Lung (tissue), 12 donors: Measurements from ENCODE around the gene SELENOM. TPM values are rescaled to one million over a fixed set of nuclear protein-coding genes. Genes with fewer than 3 reads are reported as not detected.

Experiments
- ATAC-seq: fragments of 200-7000 bp; cut with Tn5 transposase; one replicate; pipeline ENCODE4 v1.9.1; 2020; ENCODE audit warnings: moderate number of reproducible peaks; ENCODE audit not compliant: insufficient read depth, low FRiP score
- DNase-seq, 3 donors: peaks; one replicate each; pipeline ENCODE4 v3.0.0-alpha.2; 2013 to 2017
- H3K27ac ChIP-seq, 2 donors: one replicate each; pipeline ENCODE4 v1.5.1; 2013; ENCODE audit warnings: mild to moderate bottlenecking in 2 of 2, moderate library complexity in 2 of 2, control low read depth in 1 of 2, inconsistent platforms in 1 of 2, low read depth in 1 of 2, low read length in 1 of 2
- H3K27me3 ChIP-seq, 3 donors: one replicate each; pipeline ENCODE4 v1.5.1; 2013; ENCODE audit warnings: low read length in 2 of 3; ENCODE audit not compliant: control insufficient read depth in 3 of 3, insufficient read depth in 3 of 3
- H3K36me3 ChIP-seq, 4 donors: one replicate each; pipeline ENCODE4 v1.5.1; 2013; ENCODE audit warnings: low read length in 4 of 4, mild to moderate bottlenecking in 1 of 4, moderate library complexity in 1 of 4; ENCODE audit not compliant: control insufficient read depth in 4 of 4, insufficient read depth in 4 of 4
- H3K4me1 ChIP-seq, 5 donors: one replicate each; pipeline ENCODE4 v1.5.1; 2013; ENCODE audit warnings: low read length in 5 of 5, mild to moderate bottlenecking in 2 of 5, moderate library complexity in 1 of 5; ENCODE audit not compliant: control insufficient read depth in 5 of 5, insufficient read depth in 5 of 5
- H3K4me3 ChIP-seq: one replicate; pipeline ENCODE4 v1.5.1; 2013; ENCODE audit warnings: mild to moderate bottlenecking, control low read depth, moderate library complexity
- H3K9ac ChIP-seq, 2 donors: one replicate each; pipeline ENCODE4 v1.5.1; 2013; ENCODE audit warnings: low read length in 2 of 2, control low read depth in 1 of 2; ENCODE audit not compliant: insufficient read depth in 1 of 2
- H3K9me3 ChIP-seq, 4 donors: one replicate each; pipeline ENCODE4 v1.5.1; 2013; ENCODE audit warnings: low read length in 3 of 4, mild to moderate bottlenecking in 1 of 4, moderate library complexity in 1 of 4; ENCODE audit not compliant: control insufficient read depth in 4 of 4, insufficient read depth in 3 of 4
- WGBS, 2 donors: extraction: QIAGEN DNeasy Blood & Tissue Kit; methylation state at CpG; one replicate each; pipeline ENCODE4 v1.1.7; 2013; 5-methylcytosine and 5-hydroxymethylcytosine counted together
- polyA plus RNA-seq, 2 donors: library from polyadenylated mRNA; stranded (reverse); fragments of 200-250 nt; gene quantifications; one replicate each; pipeline ENCODE4 v1.2.1, GENCODE V29; 2013
- total RNA-seq, 2 donors: library from RNA; depleted of rRNA in 1 of 2; stranded (reverse); fragments of >200 nt in 1 of 2; gene quantifications; one replicate each; pipeline ENCODE4 v1.2.1, GENCODE V29; 2014 to 2021
- TF ChIP-seq, protein P1 (sequence below): IDR thresholded peaks from 2 replicates; pipeline ENCODE4 v1.5.1; 2012; ENCODE audit warnings: mild to moderate bottlenecking; ENCODE audit errors: control extremely low read depth, extremely low read depth
- donor health status: control.
- donor health status: control.
- donor health status: Bipolar disorder and iron deficiency.
- donor health status: healthy.
- donor health status: DM: yes; HTN: yes; CAD: no.

Gene SELENOM
- total and polyA plus RNA-seq, 4 donors = 26.6 to 159 (median 147) TPM

DNA sequence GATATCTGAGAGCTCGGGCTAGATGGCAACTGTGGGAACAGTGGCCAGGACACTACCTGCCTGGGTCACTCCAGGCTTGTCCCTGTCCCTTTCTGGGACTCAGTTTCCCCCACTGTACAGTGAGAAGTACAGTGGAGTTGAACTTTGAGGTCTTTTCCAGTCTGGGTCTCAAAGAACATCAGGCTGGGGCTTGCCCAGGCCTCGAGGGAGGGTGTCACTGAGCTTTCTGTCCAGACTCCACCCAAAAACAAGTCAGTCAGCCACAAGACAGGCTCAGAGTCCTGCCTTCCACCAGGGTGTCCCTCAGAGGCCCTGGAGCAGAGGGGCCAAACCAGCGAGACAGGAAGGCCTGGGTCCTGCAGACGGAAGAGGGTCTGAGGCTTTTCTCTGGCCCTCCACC is 34.9 kb upstream of the SELENOM start:
- Histone ChIP-seq H3K9me3 (no peaks in the 10 kb centered on the region), H3K4me1 (no peaks in the 10 kb centered on the region), H3K27me3 (peaks cover 0 to 3% (median 0%) of the 10 kb centered on the region in 3 donors), H3K4me3 (no peak overlapping the region), H3K36me3 (no peaks in the 10 kb centered on the region), H3K27ac (no peak overlapping the region), H3K9ac (no peak overlapping the region)
- WGBS, 2 donors = 84 to 88% methylated on average over 4 of the region's 4 CpGs
- no peak for ATAC-seq
- DNase-seq = no peak
- TF ChIP-seq, protein P1, sequence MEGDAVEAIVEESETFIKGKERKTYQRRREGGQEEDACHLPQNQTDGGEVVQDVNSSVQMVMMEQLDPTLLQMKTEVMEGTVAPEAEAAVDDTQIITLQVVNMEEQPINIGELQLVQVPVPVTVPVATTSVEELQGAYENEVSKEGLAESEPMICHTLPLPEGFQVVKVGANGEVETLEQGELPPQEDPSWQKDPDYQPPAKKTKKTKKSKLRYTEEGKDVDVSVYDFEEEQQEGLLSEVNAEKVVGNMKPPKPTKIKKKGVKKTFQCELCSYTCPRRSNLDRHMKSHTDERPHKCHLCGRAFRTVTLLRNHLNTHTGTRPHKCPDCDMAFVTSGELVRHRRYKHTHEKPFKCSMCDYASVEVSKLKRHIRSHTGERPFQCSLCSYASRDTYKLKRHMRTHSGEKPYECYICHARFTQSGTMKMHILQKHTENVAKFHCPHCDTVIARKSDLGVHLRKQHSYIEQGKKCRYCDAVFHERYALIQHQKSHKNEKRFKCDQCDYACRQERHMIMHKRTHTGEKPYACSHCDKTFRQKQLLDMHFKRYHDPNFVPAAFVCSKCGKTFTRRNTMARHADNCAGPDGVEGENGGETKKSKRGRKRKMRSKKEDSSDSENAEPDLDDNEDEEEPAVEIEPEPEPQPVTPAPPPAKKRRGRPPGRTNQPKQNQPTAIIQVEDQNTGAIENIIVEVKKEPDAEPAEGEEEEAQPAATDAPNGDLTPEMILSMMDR = no peak

DNA sequence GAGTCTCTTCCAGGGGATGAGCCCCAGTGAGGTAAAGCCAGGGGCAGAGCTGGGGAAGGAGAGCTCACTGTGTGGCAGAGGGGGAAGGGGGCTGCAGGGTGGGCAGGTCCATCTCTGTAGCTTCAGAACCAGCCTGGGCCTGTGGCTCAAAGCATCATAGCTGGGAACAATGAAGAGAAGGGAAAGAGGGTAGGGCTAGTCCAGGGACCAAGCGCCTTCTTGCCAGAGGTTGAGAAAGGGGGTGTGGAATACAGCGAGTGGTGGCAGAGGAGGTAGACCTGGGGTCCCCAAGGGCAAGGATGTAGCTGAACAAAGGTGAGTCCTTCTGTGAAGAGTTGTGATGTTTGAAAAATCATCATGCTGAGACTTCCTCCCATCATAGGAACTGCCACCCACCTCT is 34.2 kb upstream of the SELENOM start:
- Histone ChIP-seq H3K36me3 (no peaks in the 10 kb centered on the region), H3K27me3 (peaks cover 0 to 3% (median 0%) of the 10 kb centered on the region in 3 donors), H3K9me3 (no peaks in the 10 kb centered on the region), H3K4me3 (no peak overlapping the region), H3K4me1 (no peaks in the 10 kb centered on the region), H3K9ac (no peak overlapping the region), H3K27ac (peak overlapping the region in 1 of 2 donors; percentile 8)
- DNase-seq (no peak), ATAC-seq (no peak)
- TF ChIP-seq, protein P1 = no peak
- 98 to 100% methylated on average over 2 of the region's 2 CpGs for WGBS, 2 donors

DNA sequence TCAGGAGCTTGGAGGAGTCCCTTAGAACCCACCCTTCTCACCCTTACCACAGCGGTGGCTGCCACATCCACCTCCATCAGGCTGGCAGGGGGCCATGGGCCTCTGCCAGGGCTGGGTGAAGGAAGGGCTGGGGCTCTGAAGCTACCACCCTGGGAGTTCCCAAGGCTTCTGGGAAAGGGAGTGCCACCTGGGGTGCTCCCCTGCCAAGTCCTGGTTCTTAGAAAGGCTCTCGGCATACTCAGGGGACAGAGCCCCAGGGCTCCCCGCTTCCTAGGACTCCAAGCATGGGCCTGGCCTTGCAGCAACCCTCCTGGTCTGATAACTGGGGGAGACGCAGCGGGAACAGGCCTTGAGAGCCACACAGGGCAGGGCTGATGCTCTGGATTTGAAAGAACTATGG is 33.4 kb upstream of the SELENOM start:
- 61 to 91% methylated on average over 5 of the region's 5 CpGs for WGBS, 2 donors

More for the DNA sequence above, 33.4 kb upstream of the SELENOM start:
- no peak overlapping the region for H3K9ac ChIP-seq
- no peaks in the 10 kb centered on the region for H3K36me3 ChIP-seq
- ATAC-seq = peak; percentile 14
- no peak for DNase-seq
- H3K4me3 ChIP-seq = no peak overlapping the region
- TF ChIP-seq, protein P1 = no peak
- H3K9me3 ChIP-seq = no peaks in the 10 kb centered on the region
- no peaks in the 10 kb centered on the region for H3K4me1 ChIP-seq
- peak overlapping the region in 1 of 2 donors; percentile 52 for H3K27ac ChIP-seq
- H3K27me3 ChIP-seq = peaks cover 0 to 3% (median 0%) of the 10 kb centered on the region in 3 donors
